ENCODE measurements around the gene POP4.

GRCh38 chr19:29630655-29631054 is 24.6 kb downstream of the POP4 start:
- TF ChIP-seq MAX (IDR thresholded peaks at IDR 0.05) (no peak), CTCF (IDR thresholded peaks at IDR 0.05; ENCODE audit: control extremely low read depth in 1 of 3, insufficient read depth in 1 of 3, low read depth in 1 of 3, low read length in 3 of 3) (no peak), JUND (IDR thresholded peaks at IDR 0.05; ENCODE audit: low read length) (no peak)
